Measurements from ENCODE around the gene PAM16.
A peak's percentile ranks its signal among the peaks of the same experiment; 100 is the strongest.

The PAM16 gene

GRCh38 chr16:4306470-4307214 lies 44.5 kb downstream of the PAM16 start:
- no peak for DNase-seq (ENCODE audit: low read depth, low spot score)
- TF ChIP-seq CTCF (IDR thresholded peaks at IDR 0.05; ENCODE audit: low read depth, low read length): no peak
- peak overlapping the region; percentile 54 for H3K4me3 ChIP-seq (ENCODE audit: low read depth, low read length)
- in situ Hi-C loops (cut with HindIII; ENCODE audit: low sequenced_read_pairs): no loop called here

GRCh38 chr16:4303973-4304372 lies 47.1 kb downstream of the PAM16 start:
- in situ Hi-C loops (cut with HindIII; ENCODE audit: low sequenced_read_pairs): no loop called here
- no peak overlapping the region for H3K4me3 ChIP-seq (ENCODE audit: low read depth, low read length)
- DNase-seq (ENCODE audit: low read depth, low spot score): no peak
- TF ChIP-seq CTCF (IDR thresholded peaks at IDR 0.05; ENCODE audit: low read depth, low read length): no peak

- H3K4me3 ChIP-seq (ENCODE audit: low read depth, low read length): no peak overlapping the region
- in situ Hi-C loops (cut with HindIII; ENCODE audit: low sequenced_read_pairs): no loop called here
- TF ChIP-seq CTCF (IDR thresholded peaks at IDR 0.05; ENCODE audit: low read depth, low read length): no peak
- DNase-seq (ENCODE audit: low read depth, low spot score): no peak
Observed at GRCh38 chr16:4301968-4302367, 49.2 kb downstream of the PAM16 start.

- no peak for DNase-seq (ENCODE audit: low read depth, low spot score)
- H3K4me3 ChIP-seq (ENCODE audit: low read depth, low read length): no peak overlapping the region
- in situ Hi-C loops (cut with HindIII; ENCODE audit: low sequenced_read_pairs): no loop called here
- no peak for TF ChIP-seq CTCF (IDR thresholded peaks at IDR 0.05; ENCODE audit: low read depth, low read length)
Observed at GRCh38 chr16:4301177-4301576, 49.9 kb downstream of the PAM16 start.

- peak; percentile 91 for DNase-seq (ENCODE audit: low read depth, low spot score)
- H3K4me3 ChIP-seq (ENCODE audit: low read depth, low read length): no peak overlapping the region
- no peak for TF ChIP-seq CTCF (IDR thresholded peaks at IDR 0.05; ENCODE audit: low read depth, low read length)
- in situ Hi-C loops (cut with HindIII; ENCODE audit: low sequenced_read_pairs): no loop called here
Observed at GRCh38 chr16:4298761-4299522, 52.2 kb downstream of the PAM16 start.

- no peak overlapping the region for H3K4me3 ChIP-seq (ENCODE audit: low read depth, low read length)
- no peak for TF ChIP-seq CTCF (IDR thresholded peaks at IDR 0.05; ENCODE audit: low read depth, low read length)
- in situ Hi-C loops (cut with HindIII; ENCODE audit: low sequenced_read_pairs): no loop called here
- DNase-seq (ENCODE audit: low read depth, low spot score): no peak
Observed at GRCh38 chr16:4297480-4297879, 53.6 kb downstream of the PAM16 start.

Data from astrocyte of the spinal cord (primary cell).